WI38 (cell line): ENCODE results near the gene HOTAIR.

Experiments
- H3K4me3 ChIP-seq: 2 replicates; pipeline ENCODE4 v1.5.1; 2011; ENCODE audit warnings: low read depth, mild to moderate bottlenecking, control low read depth, low read length
- CTCF ChIP-seq: IDR thresholded peaks from 2 replicates; pipeline ENCODE4 v1.5.1; 2012; ENCODE audit warnings: low read depth, mild to moderate bottlenecking, control low read depth, low read length

The HOTAIR gene

GRCh38 chr12:54010053-54010971 lies 35.6 kb upstream of the HOTAIR start:
- TF ChIP-seq CTCF, result no peak
- no peak overlapping the region for H3K4me3 ChIP-seq

GRCh38 chr12:54009171-54010052 lies 34.7 kb upstream of the HOTAIR start:
- no peak overlapping the region for H3K4me3 ChIP-seq
- TF ChIP-seq CTCF, result no peak

- no peak for TF ChIP-seq CTCF
- H3K4me3 ChIP-seq, result no peak overlapping the region
Observed at GRCh38 chr12:54008260-54008552, 33.5 kb upstream of the HOTAIR start.

- no peak overlapping the region for H3K4me3 ChIP-seq
Observed at GRCh38 chr12:54007538-54008259, 32.9 kb upstream of the HOTAIR start.

GRCh38 chr12:54006559-54007220 lies 31.9 kb upstream of the HOTAIR start:
- no peak overlapping the region for H3K4me3 ChIP-seq
- TF ChIP-seq CTCF, result no peak

More at GRCh38 chr12:54007538-54008259, 32.9 kb upstream of the HOTAIR start:
- no peak for TF ChIP-seq CTCF

- peak; percentile 66 for TF ChIP-seq CTCF
- H3K4me3 ChIP-seq, result no peak overlapping the region
Observed at GRCh38 chr12:54005853-54006558, 31.3 kb upstream of the HOTAIR start.
